ENCODE measurements around the gene CNTNAP2.

CNTNAP2 gene

GRCh38 chr7:147810269-147810668, 1693.7 kb downstream of the CNTNAP2 start:
- TF ChIP-seq GATA1 (IDR thresholded peaks at IDR 0.05; ENCODE audit: low read depth, low read length) (no peak), POLR2A (IDR thresholded peaks at IDR 0.05; ENCODE audit: low read length) (no peak)
- no peak for DNase-seq

GRCh38 chr7:147811923-147812322, 1695.3 kb downstream of the CNTNAP2 start:
- DNase-seq = no peak
- TF ChIP-seq GATA1 (IDR thresholded peaks at IDR 0.05; ENCODE audit: low read depth, low read length) (no peak), POLR2A (IDR thresholded peaks at IDR 0.05; ENCODE audit: low read length) (no peak)

- no peak for TF ChIP-seq POLR2A (IDR thresholded peaks at IDR 0.05; ENCODE audit: low read length)
- no peak for TF ChIP-seq GATA1 (IDR thresholded peaks at IDR 0.05; ENCODE audit: low read depth, low read length)
- no peak for DNase-seq
These were observed 1696.7 kb downstream of the CNTNAP2 start for GRCh38 chr7:147813316-147813715.

GRCh38 chr7:147818317-147818716, 1701.7 kb downstream of the CNTNAP2 start:
- no peak for DNase-seq
- TF ChIP-seq POLR2A (IDR thresholded peaks at IDR 0.05; ENCODE audit: low read length) = no peak
- TF ChIP-seq GATA1 (IDR thresholded peaks at IDR 0.05; ENCODE audit: low read depth, low read length) = no peak

GRCh38 chr7:147824671-147825070, 1708.1 kb downstream of the CNTNAP2 start:
- DNase-seq = no peak
- TF ChIP-seq GATA1 (IDR thresholded peaks at IDR 0.05; ENCODE audit: low read depth, low read length) (no peak), POLR2A (IDR thresholded peaks at IDR 0.05; ENCODE audit: low read length) (no peak)

- no peak for DNase-seq
- TF ChIP-seq POLR2A (IDR thresholded peaks at IDR 0.05; ENCODE audit: low read length) = no peak
- no peak for TF ChIP-seq GATA1 (IDR thresholded peaks at IDR 0.05; ENCODE audit: low read depth, low read length)
These were observed 1712.4 kb downstream of the CNTNAP2 start for GRCh38 chr7:147829016-147829415.

GRCh38 chr7:147833557-147833956, 1717.0 kb downstream of the CNTNAP2 start:
- no peak for DNase-seq
- no peak for TF ChIP-seq GATA1 (IDR thresholded peaks at IDR 0.05; ENCODE audit: low read depth, low read length)
- no peak for TF ChIP-seq POLR2A (IDR thresholded peaks at IDR 0.05; ENCODE audit: low read length)

GRCh38 chr7:147833970-147834369, 1717.4 kb downstream of the CNTNAP2 start:
- TF ChIP-seq POLR2A (IDR thresholded peaks at IDR 0.05; ENCODE audit: low read length) = no peak
- TF ChIP-seq GATA1 (IDR thresholded peaks at IDR 0.05; ENCODE audit: low read depth, low read length) = no peak
- no peak for DNase-seq

GRCh38 chr7:147852833-147853232, 1736.2 kb downstream of the CNTNAP2 start:
- TF ChIP-seq POLR2A (IDR thresholded peaks at IDR 0.05; ENCODE audit: low read length) (no peak), GATA1 (IDR thresholded peaks at IDR 0.05; ENCODE audit: low read depth, low read length) (no peak)
- DNase-seq = no peak

GRCh38 chr7:147857152-147858140, 1740.8 kb downstream of the CNTNAP2 start:
- no peak for TF ChIP-seq GATA1 (IDR thresholded peaks at IDR 0.05; ENCODE audit: low read depth, low read length)
- TF ChIP-seq POLR2A (IDR thresholded peaks at IDR 0.05; ENCODE audit: low read length) = no peak
- no peak for DNase-seq

GRCh38 chr7:147858421-147858820, 1741.8 kb downstream of the CNTNAP2 start:
- no peak for DNase-seq
- TF ChIP-seq GATA1 (IDR thresholded peaks at IDR 0.05; ENCODE audit: low read depth, low read length) (no peak), POLR2A (IDR thresholded peaks at IDR 0.05; ENCODE audit: low read length) (no peak)

GRCh38 chr7:147859033-147859432, 1742.4 kb downstream of the CNTNAP2 start:
- DNase-seq = no peak
- TF ChIP-seq GATA1 (IDR thresholded peaks at IDR 0.05; ENCODE audit: low read depth, low read length) (no peak), POLR2A (IDR thresholded peaks at IDR 0.05; ENCODE audit: low read length) (no peak)

GRCh38 chr7:147859486-147859885, 1742.9 kb downstream of the CNTNAP2 start:
- no peak for DNase-seq
- TF ChIP-seq POLR2A (IDR thresholded peaks at IDR 0.05; ENCODE audit: low read length) (no peak), GATA1 (IDR thresholded peaks at IDR 0.05; ENCODE audit: low read depth, low read length) (no peak)

GRCh38 chr7:147861058-147861716, 1744.6 kb downstream of the CNTNAP2 start:
- no peak for DNase-seq
- TF ChIP-seq GATA1 (IDR thresholded peaks at IDR 0.05; ENCODE audit: low read depth, low read length) (no peak), POLR2A (IDR thresholded peaks at IDR 0.05; ENCODE audit: low read length) (no peak)
